ENCODE data around the gene TTLL11.

Gene TTLL11

GRCh38 chr9:121868626-121869025, 224.5 kb downstream of the TTLL11 start:
- H3K36me3 Mint-ChIP-seq, result peaks cover 10% of the 10 kb centered on the region
- no peak overlapping the region for H3K4me3 Mint-ChIP-seq
- H3K4me1 Mint-ChIP-seq, result no peaks in the 10 kb centered on the region
- no peak for ATAC-seq
- H3K9me3 Mint-ChIP-seq, result peaks cover 2% of the 10 kb centered on the region
- H3K27me3 Mint-ChIP-seq, result no peaks in the 10 kb centered on the region
- H3K27ac Mint-ChIP-seq, result no peak overlapping the region

- Mint-ChIP-seq H3K27me3 (no peaks in the 10 kb centered on the region), H3K27ac (no peak overlapping the region), H3K4me3 (no peak overlapping the region), H3K4me1 (no peaks in the 10 kb centered on the region), H3K36me3 (peaks cover 10% of the 10 kb centered on the region), H3K9me3 (peaks cover 2% of the 10 kb centered on the region)
- peak; percentile 75 for ATAC-seq
Measured at GRCh38 chr9:121866927-121867326, 226.2 kb downstream of the TTLL11 start.

- no peak for ATAC-seq
Measured at GRCh38 chr9:121865884-121866283, 227.2 kb downstream of the TTLL11 start.

GRCh38 chr9:121865060-121865459, 228.0 kb downstream of the TTLL11 start:
- Mint-ChIP-seq H3K4me3 (no peak overlapping the region), H3K36me3 (peaks cover 10% of the 10 kb centered on the region), H3K4me1 (peaks cover under 1% of the 10 kb centered on the region), H3K27me3 (no peaks in the 10 kb centered on the region), H3K27ac (no peak overlapping the region), H3K9me3 (peaks cover 2% of the 10 kb centered on the region)
- no peak for ATAC-seq

More at GRCh38 chr9:121865884-121866283, 227.2 kb downstream of the TTLL11 start:
- no peaks in the 10 kb centered on the region for H3K27me3 Mint-ChIP-seq
- peaks cover 2% of the 10 kb centered on the region for H3K9me3 Mint-ChIP-seq
- peaks cover 10% of the 10 kb centered on the region for H3K36me3 Mint-ChIP-seq
- no peaks in the 10 kb centered on the region for H3K4me1 Mint-ChIP-seq
- no peak overlapping the region for H3K4me3 Mint-ChIP-seq
- H3K27ac Mint-ChIP-seq, result no peak overlapping the region

GRCh38 chr9:121863955-121864354, 229.2 kb downstream of the TTLL11 start:
- no peak overlapping the region for H3K27ac Mint-ChIP-seq
- peaks cover 2% of the 10 kb centered on the region for H3K9me3 Mint-ChIP-seq
- peaks cover 10% of the 10 kb centered on the region for H3K36me3 Mint-ChIP-seq

GRCh38 chr9:121862371-121863332, 230.5 kb downstream of the TTLL11 start:
- H3K4me1 Mint-ChIP-seq, result peaks cover 16% of the 10 kb centered on the region
- H3K4me3 Mint-ChIP-seq, result no peak overlapping the region
- no peak overlapping the region for H3K27ac Mint-ChIP-seq
- ATAC-seq, result no peak
- peaks cover under 1% of the 10 kb centered on the region for H3K36me3 Mint-ChIP-seq
- H3K27me3 Mint-ChIP-seq, result no peaks in the 10 kb centered on the region
- no peaks in the 10 kb centered on the region for H3K9me3 Mint-ChIP-seq

More at GRCh38 chr9:121863955-121864354, 229.2 kb downstream of the TTLL11 start:
- no peaks in the 10 kb centered on the region for H3K27me3 Mint-ChIP-seq
- peaks cover 11% of the 10 kb centered on the region for H3K4me1 Mint-ChIP-seq
- H3K4me3 Mint-ChIP-seq, result no peak overlapping the region
- ATAC-seq, result no peak

- no peak for ATAC-seq
- Mint-ChIP-seq H3K4me3 (no peak overlapping the region), H3K27me3 (no peaks in the 10 kb centered on the region), H3K4me1 (peaks cover 16% of the 10 kb centered on the region), H3K9me3 (no peaks in the 10 kb centered on the region), H3K27ac (no peak overlapping the region), H3K36me3 (no peaks in the 10 kb centered on the region)
Measured at GRCh38 chr9:121861501-121862180, 231.5 kb downstream of the TTLL11 start.

- Mint-ChIP-seq H3K27me3 (no peaks in the 10 kb centered on the region), H3K27ac (no peak overlapping the region)
Measured at GRCh38 chr9:121860744-121861143, 232.4 kb downstream of the TTLL11 start.

GRCh38 chr9:121860213-121860612, 232.9 kb downstream of the TTLL11 start:
- H3K27ac Mint-ChIP-seq, result no peak overlapping the region
- H3K9me3 Mint-ChIP-seq, result no peaks in the 10 kb centered on the region

More at GRCh38 chr9:121860744-121861143, 232.4 kb downstream of the TTLL11 start:
- no peak for ATAC-seq
- Mint-ChIP-seq H3K36me3 (no peaks in the 10 kb centered on the region), H3K4me1 (peaks cover 16% of the 10 kb centered on the region), H3K9me3 (no peaks in the 10 kb centered on the region), H3K4me3 (no peak overlapping the region)

GRCh38 chr9:121859646-121860045, 233.5 kb downstream of the TTLL11 start:
- Mint-ChIP-seq H3K9me3 (no peaks in the 10 kb centered on the region), H3K36me3 (no peaks in the 10 kb centered on the region), H3K27me3 (no peaks in the 10 kb centered on the region), H3K27ac (no peak overlapping the region), H3K4me1 (peaks cover 16% of the 10 kb centered on the region), H3K4me3 (no peak overlapping the region)
- peak; percentile 17 for ATAC-seq

More at GRCh38 chr9:121860213-121860612, 232.9 kb downstream of the TTLL11 start:
- ATAC-seq, result no peak
- Mint-ChIP-seq H3K27me3 (no peaks in the 10 kb centered on the region), H3K36me3 (no peaks in the 10 kb centered on the region), H3K4me1 (peaks cover 16% of the 10 kb centered on the region), H3K4me3 (no peak overlapping the region)

- Mint-ChIP-seq H3K9me3 (no peaks in the 10 kb centered on the region), H3K4me3 (no peak overlapping the region), H3K4me1 (peaks cover 16% of the 10 kb centered on the region), H3K36me3 (no peaks in the 10 kb centered on the region), H3K27me3 (no peaks in the 10 kb centered on the region), H3K27ac (no peak overlapping the region)
- ATAC-seq, result peak; percentile 44
Measured at GRCh38 chr9:121858788-121859187, 234.3 kb downstream of the TTLL11 start.

GRCh38 chr9:121857928-121858327, 235.2 kb downstream of the TTLL11 start:
- Mint-ChIP-seq H3K4me3 (no peak overlapping the region), H3K36me3 (no peaks in the 10 kb centered on the region), H3K27ac (no peak overlapping the region), H3K27me3 (no peaks in the 10 kb centered on the region), H3K9me3 (no peaks in the 10 kb centered on the region), H3K4me1 (peaks cover 16% of the 10 kb centered on the region)
- ATAC-seq, result no peak

- no peak overlapping the region for H3K4me3 Mint-ChIP-seq
- no peak overlapping the region for H3K27ac Mint-ChIP-seq
- no peaks in the 10 kb centered on the region for H3K36me3 Mint-ChIP-seq
- peaks cover 16% of the 10 kb centered on the region for H3K4me1 Mint-ChIP-seq
- ATAC-seq, result no peak
- H3K9me3 Mint-ChIP-seq, result no peaks in the 10 kb centered on the region
- no peaks in the 10 kb centered on the region for H3K27me3 Mint-ChIP-seq
Measured at GRCh38 chr9:121855476-121855875, 237.6 kb downstream of the TTLL11 start.

- Mint-ChIP-seq H3K27me3 (no peaks in the 10 kb centered on the region), H3K9me3 (peaks cover 3% of the 10 kb centered on the region), H3K27ac (no peak overlapping the region), H3K4me3 (no peak overlapping the region), H3K4me1 (peaks cover 3% of the 10 kb centered on the region), H3K36me3 (peaks cover 5% of the 10 kb centered on the region)
- no peak for ATAC-seq
Measured at GRCh38 chr9:121853617-121854395, 239.3 kb downstream of the TTLL11 start.
